Measurements from ENCODE around the gene ZNF77. TPM values are rescaled to one million over a fixed set of nuclear protein-coding genes. Genes with fewer than 3 reads are reported as not detected.

Gene ZNF77
- total RNA-seq, 4 donors from 2014 or later, result 2.1 to 6.0 (median 3.1) TPM

- TF ChIP-seq, protein P1, sequence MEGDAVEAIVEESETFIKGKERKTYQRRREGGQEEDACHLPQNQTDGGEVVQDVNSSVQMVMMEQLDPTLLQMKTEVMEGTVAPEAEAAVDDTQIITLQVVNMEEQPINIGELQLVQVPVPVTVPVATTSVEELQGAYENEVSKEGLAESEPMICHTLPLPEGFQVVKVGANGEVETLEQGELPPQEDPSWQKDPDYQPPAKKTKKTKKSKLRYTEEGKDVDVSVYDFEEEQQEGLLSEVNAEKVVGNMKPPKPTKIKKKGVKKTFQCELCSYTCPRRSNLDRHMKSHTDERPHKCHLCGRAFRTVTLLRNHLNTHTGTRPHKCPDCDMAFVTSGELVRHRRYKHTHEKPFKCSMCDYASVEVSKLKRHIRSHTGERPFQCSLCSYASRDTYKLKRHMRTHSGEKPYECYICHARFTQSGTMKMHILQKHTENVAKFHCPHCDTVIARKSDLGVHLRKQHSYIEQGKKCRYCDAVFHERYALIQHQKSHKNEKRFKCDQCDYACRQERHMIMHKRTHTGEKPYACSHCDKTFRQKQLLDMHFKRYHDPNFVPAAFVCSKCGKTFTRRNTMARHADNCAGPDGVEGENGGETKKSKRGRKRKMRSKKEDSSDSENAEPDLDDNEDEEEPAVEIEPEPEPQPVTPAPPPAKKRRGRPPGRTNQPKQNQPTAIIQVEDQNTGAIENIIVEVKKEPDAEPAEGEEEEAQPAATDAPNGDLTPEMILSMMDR (IDR thresholded peaks at IDR 0.05; ENCODE audit: low read depth), result no peak
Observed at GRCh38 chr19:2905918-2906519, 38.8 kb downstream of the ZNF77 start.

DNA sequence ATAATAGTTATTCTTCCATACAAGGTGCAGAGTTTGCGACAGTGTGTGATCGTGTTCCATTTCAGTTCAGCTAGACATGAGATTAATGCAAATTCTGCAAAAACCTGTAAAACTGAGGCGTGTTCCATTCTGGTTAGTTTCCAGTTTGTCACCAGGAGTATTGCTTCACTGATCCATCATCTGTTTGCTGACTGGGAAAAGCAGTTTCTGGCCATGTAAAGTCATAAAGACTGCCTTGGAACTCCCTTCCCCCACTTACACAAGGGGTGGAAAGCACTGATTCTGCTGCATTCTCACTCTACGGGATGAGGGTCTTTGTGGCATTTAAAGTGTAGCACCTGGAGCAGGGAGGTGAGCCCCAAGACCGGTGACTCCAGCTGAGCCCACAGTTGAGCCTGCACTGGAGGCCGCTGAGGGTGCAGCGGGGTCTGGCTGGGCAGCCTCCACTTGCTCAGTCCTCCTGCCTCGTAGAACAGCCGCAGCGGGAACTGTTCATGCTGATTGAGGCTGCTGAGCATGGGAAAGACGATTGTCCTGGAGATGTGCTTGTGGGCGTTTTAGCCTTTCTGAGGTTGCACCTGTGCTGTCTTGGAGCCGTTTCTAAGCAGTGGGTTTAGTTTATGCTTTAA lies 42.1 kb downstream of the ZNF77 start:
- TF ChIP-seq, protein P1 (IDR thresholded peaks at IDR 0.05; ENCODE audit: low read depth), result no peak

- TF ChIP-seq, protein P1 (IDR thresholded peaks at IDR 0.05; ENCODE audit: low read depth), result no peak
Observed at GRCh38 chr19:2900296-2901252, 44.2 kb downstream of the ZNF77 start, which contains the start of gene ZNF57. Gene ZNF57 (plus strand): TSS chr19:2900928. CDS start chr19:2901046, 118 bp downstream.

DNA sequence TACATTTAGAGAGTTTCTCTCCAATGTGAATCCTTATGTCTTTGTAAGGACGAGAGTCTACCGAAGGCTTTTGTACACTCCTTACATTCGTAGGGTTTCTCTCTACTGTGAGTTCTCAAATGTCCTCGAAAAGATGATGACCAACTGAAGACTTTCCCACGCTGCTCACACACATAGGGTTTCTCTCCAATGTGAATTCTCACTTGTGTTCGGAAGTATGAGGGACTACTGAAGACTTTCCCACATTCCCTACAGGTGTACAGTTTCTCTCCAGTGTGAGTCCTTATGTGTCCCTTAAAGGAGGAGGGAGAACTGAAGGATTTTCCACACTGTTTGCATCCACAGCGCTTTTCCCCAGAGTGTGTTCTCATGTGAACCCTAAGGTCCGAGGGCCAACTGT lies 48.1 kb downstream of the ZNF77 start:
- TF ChIP-seq, protein P1 (IDR thresholded peaks at IDR 0.05; ENCODE audit: low read depth), result no peak

GRCh38 chr19:2888731-2889224 lies 56.0 kb downstream of the ZNF77 start:
- TF ChIP-seq, protein P1 (IDR thresholded peaks at IDR 0.05; ENCODE audit: low read depth), result no peak

- TF ChIP-seq, protein P1 (IDR thresholded peaks at IDR 0.05; ENCODE audit: low read depth), result no peak
Observed at GRCh38 chr19:2887391-2887914, 57.3 kb downstream of the ZNF77 start.

Data from subcutaneous adipose tissue (tissue), 4 donors.